Measurements from ENCODE around the gene MAST2. TPM values are rescaled to one million over a fixed set of nuclear protein-coding genes. Genes with fewer than 3 reads are reported as not detected.

The MAST2 gene
- total and polyA plus RNA-seq, 9 of the 15 experiments (the other 6 are each of a cell fraction or from before 2014, with no cell fraction given), result 0.73 to 32.0 (median 17.8) TPM

- TF ChIP-seq ATF7 (IDR thresholded peaks at IDR 0.05) (no peak), STAT5A (IDR thresholded peaks at IDR 0.05; ENCODE audit: borderline replicate concordance, low read length) (no peak), CBX2 (IDR thresholded peaks at IDR 0.05; ENCODE audit: insufficient read depth, low read length, poor library complexity, severe bottlenecking) (no peak), ZNF41 (CRISPR knock-in tag; conservative IDR thresholded peaks at IDR 0.05) (no peak), ZNF282 (CRISPR knock-in tag; IDR thresholded peaks at IDR 0.05) (no peak), TOE1 (IDR thresholded peaks at IDR 0.05; ENCODE audit: borderline replicate concordance) (no peak), TOE1 (CRISPR knock-in tag; IDR thresholded peaks at IDR 0.05; ENCODE audit: borderline replicate concordance, low read depth) (no peak), PHF20 (IDR thresholded peaks at IDR 0.05; ENCODE audit: partially characterized antibody) (no peak), RBM22 (IDR thresholded peaks at IDR 0.05; ENCODE audit: low read depth, low read length, poor library complexity, severe bottlenecking) (no peak), CTBP1 (IDR thresholded peaks at IDR 0.05; ENCODE audit: borderline replicate concordance) (no peak)
- TF ChIP-seq, protein P1, sequence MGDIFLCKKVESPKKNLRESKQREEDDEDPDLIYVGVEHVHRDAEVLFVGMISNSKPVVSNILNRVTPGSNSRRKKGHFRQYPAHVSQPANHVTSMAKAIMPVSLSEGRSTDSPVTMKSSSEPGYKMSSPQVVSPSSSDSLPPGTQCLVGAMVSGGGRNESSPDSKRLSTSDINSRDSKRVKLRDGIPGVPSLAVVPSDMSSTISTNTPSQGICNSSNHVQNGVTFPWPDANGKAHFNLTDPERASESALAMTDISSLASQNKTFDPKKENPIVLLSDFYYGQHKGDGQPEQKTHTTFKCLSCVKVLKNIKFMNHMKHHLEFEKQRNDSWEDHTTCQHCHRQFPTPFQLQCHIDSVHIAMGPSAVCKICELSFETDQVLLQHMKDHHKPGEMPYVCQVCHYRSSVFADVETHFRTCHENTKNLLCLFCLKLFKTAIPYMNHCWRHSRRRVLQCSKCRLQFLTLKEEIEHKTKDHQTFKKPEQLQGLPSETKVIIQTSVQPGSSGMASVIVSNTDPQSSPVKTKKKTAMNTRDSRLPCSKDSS (IDR thresholded peaks at IDR 0.05; ENCODE audit: low read depth, partially characterized antibody), result no peak
- TF ChIP-seq, protein P2, sequence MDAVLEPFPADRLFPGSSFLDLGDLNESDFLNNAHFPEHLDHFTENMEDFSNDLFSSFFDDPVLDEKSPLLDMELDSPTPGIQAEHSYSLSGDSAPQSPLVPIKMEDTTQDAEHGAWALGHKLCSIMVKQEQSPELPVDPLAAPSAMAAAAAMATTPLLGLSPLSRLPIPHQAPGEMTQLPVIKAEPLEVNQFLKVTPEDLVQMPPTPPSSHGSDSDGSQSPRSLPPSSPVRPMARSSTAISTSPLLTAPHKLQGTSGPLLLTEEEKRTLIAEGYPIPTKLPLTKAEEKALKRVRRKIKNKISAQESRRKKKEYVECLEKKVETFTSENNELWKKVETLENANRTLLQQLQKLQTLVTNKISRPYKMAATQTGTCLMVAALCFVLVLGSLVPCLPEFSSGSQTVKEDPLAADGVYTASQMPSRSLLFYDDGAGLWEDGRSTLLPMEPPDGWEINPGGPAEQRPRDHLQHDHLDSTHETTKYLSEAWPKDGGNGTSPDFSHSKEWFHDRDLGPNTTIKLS (IDR thresholded peaks at IDR 0.05; ENCODE audit: borderline replicate concordance, low read depth), result no peak
Measured at GRCh38 chr1:45923343-45923742, 119.9 kb downstream of the MAST2 start (continued).
